GM18870 (cell line): ENCODE data around the gene PLD5.
"Not testable (repeated sequence)": the region's sequence is repeated elsewhere in the genome, so short reads cannot be mapped to it uniquely, and the experiment has no call there.

Source experiments
- ATAC-seq: cut with Tn5 transposase; IDR thresholded peaks from one replicate; pipeline ENCODE4 v1.9.1; 2021; ENCODE audit warnings: moderate library complexity; ENCODE audit not compliant: unreplicated experiment

Gene PLD5

DNA sequence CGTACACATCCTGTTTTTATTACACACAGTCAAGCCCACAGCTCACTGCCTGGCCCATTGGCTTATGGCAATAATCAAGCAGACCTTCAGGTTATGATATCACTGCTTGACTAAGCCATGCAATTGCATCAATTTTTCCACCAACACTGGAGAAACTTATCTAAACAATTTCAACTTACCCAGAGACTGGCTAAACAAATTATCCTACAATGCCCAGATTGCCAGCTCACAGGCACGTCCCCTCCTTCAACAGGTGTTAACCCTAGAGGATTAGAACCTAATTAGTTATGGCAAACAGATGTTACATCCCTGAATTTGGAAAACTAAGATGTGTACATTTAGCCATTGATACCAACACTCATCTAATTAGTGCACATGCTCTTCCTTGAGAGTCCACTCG is 310.0 kb downstream of the PLD5 start:
- not testable (repeated sequence) for ATAC-seq

- not testable (repeated sequence) for ATAC-seq
These were observed 311.5 kb downstream of the PLD5 start for GRCh38 chr1:242212961-242213360.

GRCh38 chr1:242212401-242212800 is 312.1 kb downstream of the PLD5 start:
- no peak for ATAC-seq

DNA sequence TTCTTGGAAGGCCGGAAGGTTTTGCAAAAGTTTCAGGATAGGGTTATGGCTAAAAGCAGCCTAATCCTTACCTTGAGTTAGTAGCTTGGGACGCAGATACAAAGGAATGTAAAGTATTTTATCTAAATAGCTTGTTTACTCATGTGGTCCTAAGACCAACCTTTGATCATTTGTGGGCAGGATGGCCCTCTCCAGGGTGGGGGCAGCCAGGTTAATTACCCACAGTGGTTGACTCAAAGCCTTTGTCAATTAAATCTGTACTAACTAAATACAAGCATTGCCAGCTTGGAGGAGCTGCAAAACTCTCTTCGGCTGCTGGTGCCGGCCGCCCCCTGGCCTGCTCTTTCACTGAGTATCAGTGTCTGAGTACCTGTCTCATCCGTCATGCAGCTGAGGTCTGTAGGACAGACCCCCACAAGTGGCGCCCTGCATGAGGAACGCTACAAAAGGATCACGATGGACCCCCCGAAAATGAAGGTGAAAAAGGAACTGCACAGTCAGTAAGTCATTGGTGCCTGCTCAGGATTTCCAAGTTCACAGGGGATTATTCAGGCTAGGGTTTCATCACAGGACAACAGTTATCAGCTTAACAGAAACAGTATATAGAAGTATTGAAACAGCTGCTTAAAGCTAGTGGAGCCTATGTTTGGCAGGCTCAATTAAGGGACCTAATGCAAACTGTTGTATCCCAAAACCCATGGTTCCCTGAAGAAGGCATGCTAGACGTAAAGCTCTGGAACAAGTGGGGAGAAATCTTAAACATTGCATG is 313.1 kb downstream of the PLD5 start:
- ATAC-seq = no peak

- not testable (repeated sequence) for ATAC-seq
These were observed 314.2 kb downstream of the PLD5 start for GRCh38 chr1:242210316-242210715.

GRCh38 chr1:242209063-242209462 is 315.4 kb downstream of the PLD5 start:
- no peak for ATAC-seq

GRCh38 chr1:242208021-242208420 is 316.5 kb downstream of the PLD5 start:
- no peak for ATAC-seq

GRCh38 chr1:242206994-242207393 is 317.5 kb downstream of the PLD5 start:
- ATAC-seq = no peak

DNA sequence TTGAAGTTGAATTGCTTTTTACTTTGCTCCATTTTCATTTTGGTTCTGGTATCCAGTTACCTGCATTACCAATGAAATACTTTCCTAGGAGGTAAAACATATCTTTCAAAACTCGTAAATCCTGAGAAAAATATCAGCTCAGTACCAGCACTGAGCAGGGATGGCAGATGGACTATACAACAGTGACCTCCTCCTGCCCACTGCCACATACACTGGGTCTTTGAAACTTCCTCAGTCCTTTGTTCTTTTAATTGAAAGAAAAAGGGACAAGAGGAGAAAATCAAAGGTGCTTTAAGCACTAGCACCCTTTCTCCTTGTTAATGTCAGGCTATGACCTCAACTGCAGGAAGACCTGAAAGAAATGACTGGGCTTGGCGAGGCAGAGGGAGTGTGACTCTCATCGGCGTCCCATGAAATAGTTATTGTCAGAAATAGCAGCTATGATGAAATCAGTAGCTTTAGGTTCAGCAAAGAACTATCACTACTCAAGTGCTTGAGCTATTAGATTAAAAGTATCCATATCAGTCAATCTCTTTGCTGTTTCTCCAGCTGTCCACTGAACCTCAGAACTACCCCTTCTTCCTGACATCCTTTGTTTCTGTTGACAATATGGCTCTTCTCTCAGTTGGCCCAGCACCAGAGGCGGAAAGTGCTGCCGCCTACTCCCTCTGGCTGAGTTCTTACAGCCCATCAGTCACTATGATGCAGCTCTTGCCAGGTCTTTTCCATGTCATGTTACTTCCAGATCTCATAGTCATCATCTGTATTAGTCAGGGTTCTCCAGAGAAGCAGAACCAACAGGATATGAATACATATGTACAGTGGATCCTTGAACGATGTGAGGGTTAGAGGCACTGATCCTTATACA is 318.6 kb downstream of the PLD5 start:
- ATAC-seq = no peak

- no peak for ATAC-seq
These were observed 321.2 kb downstream of the PLD5 start for GRCh38 chr1:242203262-242203661.

GRCh38 chr1:242201090-242201489 is 323.4 kb downstream of the PLD5 start:
- ATAC-seq = no peak

DNA sequence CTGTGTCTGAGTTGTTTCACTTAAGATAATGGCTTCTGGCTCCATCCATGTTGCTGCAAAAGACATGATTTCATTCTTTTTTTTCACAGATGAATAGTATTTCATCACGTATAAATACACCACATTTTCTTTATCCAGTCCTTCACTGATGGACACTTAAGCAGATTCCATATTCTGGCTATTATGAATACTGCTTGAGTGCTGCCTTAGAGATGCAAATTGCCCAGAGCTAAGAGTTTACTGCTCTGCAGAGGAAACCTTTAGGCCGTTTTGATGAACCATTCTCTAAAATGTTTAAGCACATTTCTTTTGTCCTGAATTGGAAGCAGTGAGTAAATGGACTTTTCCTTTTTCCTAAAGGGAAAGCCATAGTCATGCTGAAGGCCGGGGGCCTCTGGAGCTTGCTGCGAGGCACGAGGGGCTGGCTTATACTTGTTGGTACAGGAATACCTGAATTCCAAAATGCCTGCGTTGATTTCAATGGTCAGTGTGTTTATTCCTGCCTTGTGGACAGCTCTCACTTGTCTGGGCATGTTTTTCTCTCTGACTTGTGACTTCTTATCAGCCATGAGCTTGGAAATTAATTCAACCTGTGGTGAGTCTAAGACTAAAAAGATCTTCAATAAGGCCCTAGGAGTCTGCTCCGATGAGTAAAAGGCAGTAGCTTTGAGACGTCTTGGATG is 324.6 kb downstream of the PLD5 start:
- no peak for ATAC-seq

DNA sequence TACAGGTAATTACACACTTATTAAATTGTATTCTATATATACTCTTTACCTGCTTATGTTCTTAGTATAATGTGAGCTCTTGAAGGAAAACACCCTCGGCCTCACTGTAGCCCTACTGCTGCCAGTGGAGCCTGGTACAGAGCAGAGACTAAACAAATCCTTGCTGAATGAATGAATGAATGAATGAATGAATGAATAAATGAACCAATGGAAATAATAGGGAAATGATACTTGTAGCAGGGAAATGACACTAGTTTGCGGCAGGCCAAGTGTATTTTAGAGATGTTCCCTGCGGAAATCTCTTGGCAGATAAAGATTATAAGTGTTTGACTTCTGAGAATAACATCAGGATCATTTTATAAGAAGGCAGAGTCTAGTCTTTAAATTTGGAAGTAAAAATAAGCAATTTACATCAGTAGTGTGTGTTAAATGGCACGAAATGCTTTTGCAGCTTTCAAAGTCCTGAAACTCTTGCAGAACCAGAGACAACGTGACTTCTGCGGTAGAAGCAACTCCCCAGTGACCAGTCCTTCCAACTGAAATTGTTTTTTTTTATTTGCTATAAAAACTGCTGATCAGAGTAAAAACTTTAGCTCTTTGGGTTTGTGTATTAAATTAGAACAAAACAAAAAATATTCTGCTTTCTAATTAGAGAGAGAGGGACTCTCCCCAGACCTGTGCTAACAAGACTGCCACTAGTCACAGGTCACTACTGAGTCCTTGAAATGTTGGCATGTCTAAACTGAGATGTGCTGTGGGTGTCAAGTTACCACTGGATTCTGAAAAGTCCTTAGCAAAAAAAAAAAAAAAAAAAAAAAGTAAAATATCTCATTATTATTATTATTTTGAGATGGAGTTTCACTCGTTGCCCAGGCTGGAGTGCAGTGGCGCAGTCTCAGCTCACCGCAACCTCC is 326.3 kb downstream of the PLD5 start:
- ATAC-seq = no peak

DNA sequence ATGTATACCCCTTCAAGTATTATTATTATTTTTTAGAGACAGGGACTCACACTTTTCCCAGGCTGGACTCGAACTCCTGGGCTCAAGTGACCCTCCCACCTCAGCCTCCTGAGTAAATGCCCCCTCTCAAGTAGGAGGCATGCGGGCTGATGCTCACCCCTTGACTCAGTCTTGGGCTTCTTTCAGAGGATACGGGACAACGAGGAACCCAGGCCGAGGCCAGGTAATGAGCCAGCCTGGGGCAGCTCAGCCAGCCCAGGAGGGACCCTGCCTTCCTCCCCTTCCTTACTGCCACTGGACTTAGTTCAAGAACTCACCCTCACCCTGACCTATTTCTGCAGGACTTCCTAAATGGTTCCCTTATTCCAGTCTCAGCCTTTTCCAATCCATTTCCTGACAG is 327.6 kb downstream of the PLD5 start:
- ATAC-seq = no peak

DNA sequence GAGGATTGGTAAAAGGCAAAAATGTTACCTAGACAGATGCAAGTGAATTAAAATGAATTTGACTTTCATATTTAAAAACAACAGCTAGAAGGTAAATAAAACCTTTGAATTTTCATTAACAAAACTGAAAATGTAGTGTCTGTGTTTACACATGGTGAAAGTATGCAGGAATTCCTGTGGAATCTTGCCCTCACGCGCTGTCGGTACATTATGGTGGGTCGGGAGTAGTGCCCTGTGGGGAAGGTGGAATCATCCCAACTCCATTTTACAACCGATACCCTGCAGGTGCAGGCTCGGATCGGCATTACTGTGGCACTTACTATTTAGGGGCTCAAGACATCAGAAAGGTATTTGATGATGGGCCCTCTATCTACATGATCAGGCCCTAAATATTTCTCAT is 328.4 kb downstream of the PLD5 start:
- no peak for ATAC-seq

DNA sequence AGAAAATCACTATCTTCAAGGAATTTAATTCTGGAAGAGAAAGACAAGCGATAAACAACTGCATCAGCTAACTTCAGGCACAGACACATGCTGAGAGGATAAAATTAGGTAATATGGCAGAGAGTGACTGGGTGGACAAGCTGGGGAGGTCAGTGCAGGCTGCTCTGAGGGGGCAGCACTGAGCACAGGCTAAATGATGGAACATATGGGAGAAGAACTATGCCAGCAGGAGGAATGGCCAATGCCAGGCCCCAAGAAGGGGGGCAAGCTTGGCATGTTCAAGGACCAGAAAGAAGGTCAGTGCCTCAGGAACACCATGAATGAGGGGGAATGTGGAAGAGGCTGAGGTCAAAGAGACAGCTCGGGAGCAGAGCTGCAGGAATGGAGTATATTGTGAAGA is 334.9 kb downstream of the PLD5 start:
- no peak for ATAC-seq

- ATAC-seq = peak; percentile 89
These were observed 336.7 kb downstream of the PLD5 start for GRCh38 chr1:242187816-242188215.

DNA sequence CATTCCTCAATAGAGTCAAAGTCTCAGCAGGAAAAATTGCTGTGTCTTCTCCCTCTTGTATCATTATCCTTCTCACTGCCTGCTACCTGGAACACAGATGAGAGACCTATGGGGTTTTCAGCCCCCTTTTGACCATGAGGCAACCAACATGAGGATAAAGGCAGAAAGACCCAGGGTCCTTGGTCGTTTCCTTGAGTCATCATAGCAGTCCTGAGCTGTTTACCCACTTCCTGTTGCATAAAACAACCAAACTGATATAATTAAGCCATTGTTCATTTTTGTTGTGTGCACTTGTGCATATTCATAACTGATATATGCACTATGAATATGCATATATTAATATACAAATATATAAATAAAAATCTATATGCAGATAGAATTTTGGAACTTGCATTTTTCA is 337.3 kb downstream of the PLD5 start:
- ATAC-seq = peak; percentile 34

DNA sequence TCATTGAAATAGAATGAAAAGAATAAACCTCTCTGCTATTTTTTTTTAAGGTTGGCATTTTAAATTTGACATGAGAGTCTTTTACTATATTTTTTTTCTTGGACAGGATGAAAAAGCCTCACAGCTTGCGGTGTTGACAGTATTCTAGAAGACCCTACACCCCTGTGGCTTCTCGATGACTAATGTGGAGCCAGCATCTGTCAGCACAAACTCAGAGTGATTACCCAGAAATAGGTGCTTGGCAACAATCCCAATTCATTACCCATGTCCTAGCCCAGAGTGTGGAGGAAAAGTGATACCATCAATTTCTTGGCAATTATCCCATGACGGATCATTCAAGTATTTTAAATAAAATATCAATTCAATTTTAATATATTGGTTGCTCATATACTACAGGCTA is 338.8 kb downstream of the PLD5 start:
- peak; percentile 29 for ATAC-seq

DNA sequence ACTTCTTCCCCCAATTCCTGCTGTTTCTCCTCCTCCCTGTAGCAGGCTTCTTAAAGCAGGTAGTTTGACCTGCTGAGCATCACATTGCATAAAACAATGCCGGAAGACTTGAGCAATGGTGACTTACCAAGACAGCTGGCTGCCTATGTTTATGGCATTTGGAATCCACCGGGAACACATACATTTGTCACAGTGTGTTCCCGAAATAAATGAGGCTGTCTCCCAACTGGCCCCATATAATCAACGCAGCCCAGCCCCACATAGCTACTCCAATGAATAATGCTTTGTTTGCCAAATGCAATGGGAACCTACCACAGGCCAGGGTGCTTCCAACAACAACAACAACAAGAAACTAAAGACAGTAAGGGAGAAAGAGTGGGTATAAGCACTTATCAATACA is 339.5 kb downstream of the PLD5 start:
- no peak for ATAC-seq

- peak; percentile 93 for ATAC-seq
These were observed 344.7 kb downstream of the PLD5 start for GRCh38 chr1:242179767-242180166.
